Measurements from ENCODE around the gene N4BP2L2.

GRCh38 chr13:32549788-32550187 lies 11.2 kb upstream of the N4BP2L2 start:
- TF ChIP-seq CTCF (IDR thresholded peaks at IDR 0.05; ENCODE audit: borderline replicate concordance, extremely low read depth, low read length, poor library complexity, severe bottlenecking) (no peak), EZH2 (IDR thresholded peaks at IDR 0.05; ENCODE audit: borderline replicate concordance, low read depth, low read length, severe bottlenecking) (no peak)
